Lower leg skin (tissue), 3 donors: ENCODE results near the gene MID1.

Source experiments
- CTCF ChIP-seq, 3 donors: fragments of 450-650 bp; IDR thresholded peaks; one replicate each; pipeline ENCODE4 v1.5.1; 2016; ENCODE audit warnings: antibody characterized with exemption in 3 of 3, mild to moderate bottlenecking in 3 of 3, moderate library complexity in 2 of 3
- POLR2A ChIP-seq, 2 donors: fragments of 450-650 bp; IDR thresholded peaks; one replicate each; pipeline ENCODE4 v1.6.1; 2016 to 2017; ENCODE audit warnings: antibody characterized with exemption in 2 of 2, mild to moderate bottlenecking in 1 of 2, moderate library complexity in 1 of 2

- TF ChIP-seq POLR2A (IDR thresholded peaks at IDR 0.05) (no peak), CTCF (IDR thresholded peaks at IDR 0.05) (no peak)
Measured at GRCh38 chrX:10486373-10486772, 134.0 kb downstream of the MID1 start.
